ENCODE results near the gene ENO3. TPM values are rescaled to one million over a fixed set of nuclear protein-coding genes. Genes with fewer than 3 reads are reported as not detected.

The ENO3 gene
- polyA plus RNA-seq, 3 donors = 0.36 to 14.2 (median 0.60) TPM

GRCh38 chr17:4974115-4974670 lies 23.3 kb downstream of the ENO3 start:
- Histone ChIP-seq H3K4me3 (replicated peaks in 1 of 3; ENCODE audit: low read depth in 2 of 3, low read length in 3 of 3) (peak overlapping the region in 1 of 3 experiments; percentile 60), H3K27ac (ENCODE audit: low read depth in 1 of 2, low read length in 2 of 2) (peak overlapping the region; percentile 46 to 60), H3K9ac (ENCODE audit: insufficient read depth, low read length, poor library complexity, severe bottlenecking) (no peak overlapping the region), H2AFZ (ENCODE audit: insufficient read depth, low read depth, low read length, poor library complexity, severe bottlenecking) (no peak overlapping the region), H3K4me1 (ENCODE audit: control insufficient read depth in 1 of 2, insufficient read depth in 2 of 2, low read length in 2 of 2) (peaks cover 44 to 54% of the 10 kb centered on the region in 2 donors), H3K27me3 (ENCODE audit: control insufficient read depth in 2 of 2, insufficient read depth in 2 of 2, low read length in 2 of 2) (no peaks in the 10 kb centered on the region), H3K79me2 (ENCODE audit: insufficient read depth, low read length) (peaks cover 22% of the 10 kb centered on the region), H3K9me3 (replicated peaks in 1 of 2; ENCODE audit: control insufficient read depth in 1 of 2, insufficient read depth in 1 of 2, low read length in 2 of 2) (no peaks in the 10 kb centered on the region), H3K4me2 (replicated peaks; ENCODE audit: extremely low read depth, low read length, poor library complexity, severe bottlenecking) (peak overlapping the region; percentile 62), H3K36me3 (replicated peaks in 1 of 2; ENCODE audit: control insufficient read depth in 1 of 2, insufficient read depth in 2 of 2, low read length in 2 of 2) (peaks cover 58 to 85% of the 10 kb centered on the region in 2 donors), H4K20me1 (ENCODE audit: insufficient read depth, low read length) (peaks cover 6% of the 10 kb centered on the region)
- H3K9me3 Mint-ChIP-seq = no peaks in the 10 kb centered on the region
- WGBS (ENCODE audit: insufficient coverage) = 100% methylated on average over 3 of the region's 9 CpGs
- H3K27ac Mint-ChIP-seq = peak overlapping the region; percentile 68 to 90 (median 82)
- DNase-seq = no peak
- H3K4me1 Mint-ChIP-seq = peaks cover 62% of the 10 kb centered on the region
- H3K36me3 Mint-ChIP-seq = peaks cover 79 to 97% of the 10 kb centered on the region in 2 donors
- intact Hi-C loops (cut with micrococcal nuclease) = no loop called here
- no peak for TF ChIP-seq CTCF (IDR thresholded peaks at IDR 0.05)
- no peak overlapping the region for H3K4me3 Mint-ChIP-seq
- peaks cover 0 to 2% (median 2%) of the 10 kb centered on the region in 3 donors for H3K27me3 Mint-ChIP-seq (ENCODE audit: low read depth in 3 of 3)

- H3K27me3 ChIP-seq (ENCODE audit: control insufficient read depth in 2 of 2, insufficient read depth in 2 of 2, low read length in 2 of 2) = no peaks in the 10 kb centered on the region
- H3K9ac ChIP-seq (ENCODE audit: insufficient read depth, low read length, poor library complexity, severe bottlenecking) = peak overlapping the region; percentile 10
- peak overlapping the region; percentile 34 to 70 for H3K4me3 Mint-ChIP-seq
- H3K79me2 ChIP-seq (ENCODE audit: insufficient read depth, low read length) = peaks cover 6% of the 10 kb centered on the region
- peak; percentile 61 to 86 (median 77) for DNase-seq
- H3K27ac Mint-ChIP-seq = peak overlapping the region; percentile 79 to 92 (median 88)
- peaks cover 39 to 77% of the 10 kb centered on the region in 2 donors for H3K36me3 ChIP-seq (replicated peaks in 1 of 2; ENCODE audit: control insufficient read depth in 1 of 2, insufficient read depth in 2 of 2, low read length in 2 of 2)
- no peaks in the 10 kb centered on the region for H3K9me3 ChIP-seq (replicated peaks in 1 of 2; ENCODE audit: control insufficient read depth in 1 of 2, insufficient read depth in 1 of 2, low read length in 2 of 2)
- intact Hi-C loops (cut with micrococcal nuclease) = loop anchor here in 1 of 2 donors (5.0 kb wide), 2 partner anchors 41 to 66 kb away; no protein-coding TSS in a partner anchor
- peaks cover 74 to 98% of the 10 kb centered on the region in 2 donors for H3K36me3 Mint-ChIP-seq
- peaks cover 66 to 68% of the 10 kb centered on the region in 2 donors for H3K4me1 ChIP-seq (ENCODE audit: control insufficient read depth in 1 of 2, insufficient read depth in 2 of 2, low read length in 2 of 2)
- H4K20me1 ChIP-seq (ENCODE audit: insufficient read depth, low read length) = peaks cover 12% of the 10 kb centered on the region
- H3K27me3 Mint-ChIP-seq (ENCODE audit: low read depth in 3 of 3) = no peaks in the 10 kb centered on the region
- H2AFZ ChIP-seq (ENCODE audit: insufficient read depth, low read depth, low read length, poor library complexity, severe bottlenecking) = no peak overlapping the region
- peak overlapping the region; percentile 30 to 78 for H3K27ac ChIP-seq (ENCODE audit: low read depth in 1 of 2, low read length in 2 of 2)
- no peak for TF ChIP-seq CTCF (IDR thresholded peaks at IDR 0.05)
- peaks cover 0 to 2% (median 0%) of the 10 kb centered on the region in 7 donors for H3K9me3 Mint-ChIP-seq
- H3K4me1 Mint-ChIP-seq = peaks cover 77% of the 10 kb centered on the region
- H3K4me2 ChIP-seq (replicated peaks; ENCODE audit: extremely low read depth, low read length, poor library complexity, severe bottlenecking) = peak overlapping the region; percentile 58
- H3K4me3 ChIP-seq (replicated peaks in 1 of 3; ENCODE audit: low read depth in 2 of 3, low read length in 3 of 3) = peak overlapping the region in 1 of 3 experiments; percentile 49
These were observed 27.8 kb downstream of the ENO3 start for GRCh38 chr17:4978726-4979125.

All from CD14-positive monocyte (primary cell).